Muscle of arm (tissue), 12 donors: ENCODE data around the gene TUBB4B. TPM values are rescaled to one million over a fixed set of nuclear protein-coding genes. Genes with fewer than 3 reads are reported as not detected.

Experiments
- DNase-seq: peaks from one replicate; pipeline ENCODE4 v3.0.0-alpha.2; 2013
- polyA plus RNA-seq, 12 donors: library from polyadenylated mRNA; unstranded; fragments of 120-200 nt; gene quantifications; one replicate each; pipeline ENCODE4 v1.2.1, GENCODE V29; 2013; ENCODE audit not compliant: insufficient read length in 12 of 12

The TUBB4B gene
- polyA plus RNA-seq, 12 donors: 121 to 306 (median 157) TPM; not detected in 1

GRCh38 chr9:137205126-137206069 is 35.7 kb upstream of the TUBB4B start, which contains the start of the genes NDOR1 and TMEM203:
Gene NDOR1 (plus strand): TSS chr9:137205700. CDS start chr9:137205778, 78 bp downstream.
Gene TMEM203 (minus strand): TSS chr9:137205648. CDS start chr9:137205414, 234 bp downstream.
- peak; percentile 94 for DNase-seq

GRCh38 chr9:137206602-137207001 is 34.5 kb upstream of the TUBB4B start:
- DNase-seq: no peak

GRCh38 chr9:137211532-137211931 is 29.6 kb upstream of the TUBB4B start:
- DNase-seq: no peak

- no peak for DNase-seq
Measured at GRCh38 chr9:137212520-137212919, 28.6 kb upstream of the TUBB4B start.

- no peak for DNase-seq
Measured at GRCh38 chr9:137213160-137214060, 27.7 kb upstream of the TUBB4B start.

- no peak for DNase-seq
Measured at GRCh38 chr9:137214620-137215019, 26.5 kb upstream of the TUBB4B start.

GRCh38 chr9:137215196-137215986 is 25.7 kb upstream of the TUBB4B start:
- DNase-seq: no peak

GRCh38 chr9:137216188-137216965 is 24.7 kb upstream of the TUBB4B start:
- DNase-seq: no peak

- no peak for DNase-seq
Measured at GRCh38 chr9:137217276-137218211, 23.5 kb upstream of the TUBB4B start.

GRCh38 chr9:137218212-137218753 is 22.8 kb upstream of the TUBB4B start:
- DNase-seq: no peak

- no peak for DNase-seq
Measured at GRCh38 chr9:137218754-137219271, 22.3 kb upstream of the TUBB4B start.

- no peak for DNase-seq
Measured at GRCh38 chr9:137219757-137220316, 21.2 kb upstream of the TUBB4B start.

- no peak for DNase-seq
Measured at GRCh38 chr9:137220317-137221094, 20.6 kb upstream of the TUBB4B start.

- DNase-seq: no peak
Measured at GRCh38 chr9:137221095-137221505, 20.0 kb upstream of the TUBB4B start.

GRCh38 chr9:137221506-137222111 is 19.5 kb upstream of the TUBB4B start:
- no peak for DNase-seq

- DNase-seq: no peak
Measured at GRCh38 chr9:137222190-137223077, 18.7 kb upstream of the TUBB4B start, which contains the start of gene RNF208. Gene RNF208 (minus strand): TSS chr9:137222240. CDS start chr9:137221212, 1,028 bp downstream.
